HEK293 (cell line): ENCODE measurements around the gene PIK3CA.

Experiments
- CTCF ChIA-PET: fragments of 350-600 bp; formaldehyde crosslinking; extraction: SDS; loops from one replicate; lab custom pipeline; 2021; ENCODE audit warnings: antibody characterized with exemption; lab: Yijun Ruan, JAX
- POLR2A ChIA-PET: fragments of 300-600 bp; formaldehyde crosslinking; extraction: SDS; loops from one replicate; lab custom pipeline; 2020; ENCODE audit warnings: antibody characterized with exemption, inconsistent platforms; lab: Yijun Ruan, JAX
- H3K27ac ChIP-seq: fragments of 200-500 bp; sonication (Bioruptor generic); 2 replicates; pipeline ENCODE4 v1.5.1; 2014; ENCODE audit warnings: low read depth, low read length, control low read depth, inconsistent platforms; ENCODE audit errors: extremely low read depth
- H3K36me3 ChIP-seq, 2 experiments: fragments of 200-500 bp in 1 of 2; sonication (Bioruptor generic) in 1 of 2; 1 replicate in 1 of 2; 2 replicates in 1 of 2; pipeline ENCODE4 v1.5.1; 2014 to 2017; ENCODE audit warnings: inconsistent platforms in 2 of 2, low read length in 2 of 2; ENCODE audit not compliant: control insufficient read depth in 2 of 2, insufficient read depth in 1 of 2
- H3K4me1 ChIP-seq: fragments of 200-500 bp; sonication (Bioruptor generic); 2 replicates; pipeline ENCODE4 v1.5.1; 2014; ENCODE audit warnings: mild to moderate bottlenecking, low read length, inconsistent platforms; ENCODE audit not compliant: control insufficient read depth, insufficient read depth
- H3K4me3 ChIP-seq: 2 replicates; pipeline ENCODE4 v1.5.1; 2011; ENCODE audit warnings: low read depth, mild to moderate bottlenecking, control low read depth, low read length, moderate library complexity
- H3K9me3 ChIP-seq: fragments of 200-500 bp; sonication (Bioruptor generic); 2 replicates; pipeline ENCODE4 v1.5.1; 2014; ENCODE audit warnings: low read depth, low read length, inconsistent platforms; ENCODE audit not compliant: control insufficient read depth, insufficient read depth
- BCL11B ChIP-seq: fragments of 450-650 bp; formaldehyde crosslinking; IDR thresholded peaks from 2 replicates; pipeline ENCODE4 v1.5.1; 2016; ENCODE audit warnings: low read depth, missing biosample characterization, missing genetic modification characterization
- FEZF1 ChIP-seq: fragments of 450-650 bp; formaldehyde crosslinking; IDR thresholded peaks from 2 replicates; pipeline ENCODE4 v1.5.1; 2016; ENCODE audit warnings: missing biosample characterization, missing genetic modification characterization
- OSR2 ChIP-seq: fragments of 450-650 bp; formaldehyde crosslinking; IDR thresholded peaks from 2 replicates; pipeline ENCODE4 v1.5.1; 2016; ENCODE audit warnings: missing biosample characterization, missing genetic modification characterization
- PRDM1 ChIP-seq: fragments of 450-650 bp; formaldehyde crosslinking; IDR thresholded peaks from 2 replicates; pipeline ENCODE4; 2016; ENCODE audit warnings: missing biosample characterization, missing genetic modification characterization
- RBAK ChIP-seq: fragments of 450-650 bp; formaldehyde crosslinking; IDR thresholded peaks from 2 replicates; pipeline ENCODE4 v1.5.1; 2016; ENCODE audit warnings: missing biosample characterization, missing genetic modification characterization
- SP7 ChIP-seq: fragments of 450-650 bp; formaldehyde crosslinking; IDR thresholded peaks from 2 replicates; pipeline ENCODE4 v1.5.1; 2016; ENCODE audit warnings: missing biosample characterization, missing genetic modification characterization
- ZEB2 ChIP-seq: fragments of 450-650 bp; formaldehyde crosslinking; IDR thresholded peaks from 2 replicates; pipeline ENCODE4 v1.5.1; 2016; ENCODE audit warnings: missing biosample characterization, missing genetic modification characterization
- ZFHX2 ChIP-seq: fragments of 450-650 bp; formaldehyde crosslinking; conservative IDR thresholded peaks from 2 replicates; pipeline ENCODE4 v1.5.1; 2016; ENCODE audit warnings: missing biosample characterization, missing genetic modification characterization
- ZIC2 ChIP-seq: fragments of 450-650 bp; formaldehyde crosslinking; IDR thresholded peaks from 2 replicates; pipeline ENCODE4 v1.5.1; 2016; ENCODE audit warnings: missing biosample characterization, missing genetic modification characterization
- ZNF169 ChIP-seq: fragments of 450-650 bp; formaldehyde crosslinking; IDR thresholded peaks from 2 replicates; pipeline ENCODE4 v1.5.1; 2016; ENCODE audit warnings: missing biosample characterization, missing genetic modification characterization
- ZNF239 ChIP-seq: fragments of 450-650 bp; formaldehyde crosslinking; IDR thresholded peaks from 2 replicates; pipeline ENCODE4 v1.5.1; 2016; ENCODE audit warnings: missing biosample characterization, missing genetic modification characterization
- ZNF324 ChIP-seq: fragments of 450-650 bp; formaldehyde crosslinking; IDR thresholded peaks from 2 replicates; pipeline ENCODE4 v1.5.1; 2016; ENCODE audit warnings: missing biosample characterization, missing genetic modification characterization
- ZNF350 ChIP-seq: fragments of 450-650 bp; formaldehyde crosslinking; IDR thresholded peaks from 2 replicates; pipeline ENCODE4 v1.5.0; 2017; ENCODE audit warnings: missing biosample characterization, mild to moderate bottlenecking, missing genetic modification characterization
- ZNF362 ChIP-seq: fragments of 450-650 bp; formaldehyde crosslinking; IDR thresholded peaks from 2 replicates; pipeline ENCODE4 v1.5.1; 2016; ENCODE audit warnings: missing biosample characterization, missing genetic modification characterization
- ZNF366 ChIP-seq: fragments of 450-650 bp; formaldehyde crosslinking; conservative IDR thresholded peaks from 2 replicates; pipeline ENCODE4 v1.5.1; 2016; ENCODE audit warnings: missing biosample characterization, missing genetic modification characterization
- ZNF623 ChIP-seq: fragments of 450-650 bp; formaldehyde crosslinking; IDR thresholded peaks from 2 replicates; pipeline ENCODE4 v1.5.1; 2016; ENCODE audit warnings: missing biosample characterization, missing genetic modification characterization
- ZSCAN30 ChIP-seq: fragments of 450-650 bp; IDR thresholded peaks from 2 replicates; pipeline ENCODE4 v1.5.1; 2018; ENCODE audit warnings: missing biosample characterization, mild to moderate bottlenecking, missing genetic modification characterization, moderate library complexity
- TF ChIP-seq, protein P1 (sequence below): fragments of 450-650 bp; formaldehyde crosslinking; IDR thresholded peaks from 2 replicates; pipeline ENCODE4 v1.5.1; 2017; ENCODE audit warnings: missing biosample characterization, missing genetic modification characterization
- TF ChIP-seq, protein P2 (sequence below): fragments of 450-650 bp; formaldehyde crosslinking; IDR thresholded peaks from 2 replicates; pipeline ENCODE4 v1.5.1; 2017; ENCODE audit warnings: missing biosample characterization, missing genetic modification characterization
- TF ChIP-seq, protein P3 (sequence below): fragments of 450-650 bp; formaldehyde crosslinking; IDR thresholded peaks from 2 replicates; pipeline ENCODE4 v1.5.1; 2017; ENCODE audit warnings: missing biosample characterization, missing genetic modification characterization
- TF ChIP-seq, protein P4 (sequence below): fragments of 450-650 bp; formaldehyde crosslinking; IDR thresholded peaks from 2 replicates; pipeline ENCODE4 v1.5.1; 2016; ENCODE audit warnings: missing biosample characterization, missing genetic modification characterization

Gene PIK3CA

GRCh38 chr3:179179979-179180759 is 32.0 kb downstream of the PIK3CA start (continued):
- TF ChIP-seq, protein P1, sequence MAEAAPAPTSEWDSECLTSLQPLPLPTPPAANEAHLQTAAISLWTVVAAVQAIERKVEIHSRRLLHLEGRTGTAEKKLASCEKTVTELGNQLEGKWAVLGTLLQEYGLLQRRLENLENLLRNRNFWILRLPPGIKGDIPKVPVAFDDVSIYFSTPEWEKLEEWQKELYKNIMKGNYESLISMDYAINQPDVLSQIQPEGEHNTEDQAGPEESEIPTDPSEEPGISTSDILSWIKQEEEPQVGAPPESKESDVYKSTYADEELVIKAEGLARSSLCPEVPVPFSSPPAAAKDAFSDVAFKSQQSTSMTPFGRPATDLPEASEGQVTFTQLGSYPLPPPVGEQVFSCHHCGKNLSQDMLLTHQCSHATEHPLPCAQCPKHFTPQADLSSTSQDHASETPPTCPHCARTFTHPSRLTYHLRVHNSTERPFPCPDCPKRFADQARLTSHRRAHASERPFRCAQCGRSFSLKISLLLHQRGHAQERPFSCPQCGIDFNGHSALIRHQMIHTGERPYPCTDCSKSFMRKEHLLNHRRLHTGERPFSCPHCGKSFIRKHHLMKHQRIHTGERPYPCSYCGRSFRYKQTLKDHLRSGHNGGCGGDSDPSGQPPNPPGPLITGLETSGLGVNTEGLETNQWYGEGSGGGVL, result 0 out of 2 replicates have a peak, but pooled peaks have one; percentile 39
- TF ChIP-seq ZIC2 (no peak), ZNF623 (tag by site-specific recombination) (no peak)

DNA sequence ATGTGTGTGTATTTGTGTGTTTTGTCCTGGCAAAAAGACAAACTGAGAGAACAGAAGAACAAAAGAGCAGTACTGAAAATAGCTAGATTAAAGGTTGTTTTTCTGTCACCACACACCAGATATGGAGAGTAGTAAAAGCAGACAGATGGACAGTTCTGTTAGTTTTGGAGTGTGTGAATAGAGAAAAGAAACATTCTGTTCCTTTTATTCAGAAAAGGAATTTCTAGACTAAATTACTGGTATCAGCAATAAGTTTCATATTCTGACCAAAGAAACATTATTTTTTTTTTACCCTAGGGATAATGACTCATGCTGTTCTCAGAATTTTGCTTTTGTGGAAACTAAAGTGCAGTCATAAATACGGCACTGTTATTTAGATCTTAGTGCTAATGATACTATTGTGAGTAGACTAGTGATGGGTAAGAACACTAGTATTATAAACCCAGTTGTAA is 32.9 kb downstream of the PIK3CA start:
- TF ChIP-seq ZFHX2 (tag by site-specific recombination) (no peak), ZNF362 (tag by site-specific recombination) (peak; percentile 85), ZEB2 (tag by site-specific recombination) (no peak), FEZF1 (tag by site-specific recombination) (peak; percentile 98), BCL11B (tag by site-specific recombination) (no peak), ZNF239 (no peak), ZNF169 (tag by site-specific recombination) (no peak), SP7 (peak; percentile 67)
- TF ChIP-seq, protein P2, sequence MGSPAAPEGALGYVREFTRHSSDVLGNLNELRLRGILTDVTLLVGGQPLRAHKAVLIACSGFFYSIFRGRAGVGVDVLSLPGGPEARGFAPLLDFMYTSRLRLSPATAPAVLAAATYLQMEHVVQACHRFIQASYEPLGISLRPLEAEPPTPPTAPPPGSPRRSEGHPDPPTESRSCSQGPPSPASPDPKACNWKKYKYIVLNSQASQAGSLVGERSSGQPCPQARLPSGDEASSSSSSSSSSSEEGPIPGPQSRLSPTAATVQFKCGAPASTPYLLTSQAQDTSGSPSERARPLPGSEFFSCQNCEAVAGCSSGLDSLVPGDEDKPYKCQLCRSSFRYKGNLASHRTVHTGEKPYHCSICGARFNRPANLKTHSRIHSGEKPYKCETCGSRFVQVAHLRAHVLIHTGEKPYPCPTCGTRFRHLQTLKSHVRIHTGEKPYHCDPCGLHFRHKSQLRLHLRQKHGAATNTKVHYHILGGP, result peak; percentile 86
- TF ChIP-seq, protein P3, sequence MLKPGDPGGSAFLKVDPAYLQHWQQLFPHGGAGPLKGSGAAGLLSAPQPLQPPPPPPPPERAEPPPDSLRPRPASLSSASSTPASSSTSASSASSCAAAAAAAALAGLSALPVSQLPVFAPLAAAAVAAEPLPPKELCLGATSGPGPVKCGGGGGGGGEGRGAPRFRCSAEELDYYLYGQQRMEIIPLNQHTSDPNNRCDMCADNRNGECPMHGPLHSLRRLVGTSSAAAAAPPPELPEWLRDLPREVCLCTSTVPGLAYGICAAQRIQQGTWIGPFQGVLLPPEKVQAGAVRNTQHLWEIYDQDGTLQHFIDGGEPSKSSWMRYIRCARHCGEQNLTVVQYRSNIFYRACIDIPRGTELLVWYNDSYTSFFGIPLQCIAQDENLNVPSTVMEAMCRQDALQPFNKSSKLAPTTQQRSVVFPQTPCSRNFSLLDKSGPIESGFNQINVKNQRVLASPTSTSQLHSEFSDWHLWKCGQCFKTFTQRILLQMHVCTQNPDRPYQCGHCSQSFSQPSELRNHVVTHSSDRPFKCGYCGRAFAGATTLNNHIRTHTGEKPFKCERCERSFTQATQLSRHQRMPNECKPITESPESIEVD (tag by site-specific recombination), result peak; percentile 91
- no peak overlapping the region for H3K27ac ChIP-seq
- H3K4me1 ChIP-seq, result peaks cover 18% of the 10 kb centered on the region
- H3K36me3 ChIP-seq, result no peaks in the 10 kb centered on the region
- no peak overlapping the region for H3K4me3 ChIP-seq
- no peaks in the 10 kb centered on the region for H3K9me3 ChIP-seq
- CTCF ChIA-PET, result interaction anchor here (0.7 kb wide), 1 partner anchor 41 kb away, joined by 3 read pairs; no protein-coding TSS in a partner anchor
- POLR2A ChIA-PET, result no interaction called here

DNA sequence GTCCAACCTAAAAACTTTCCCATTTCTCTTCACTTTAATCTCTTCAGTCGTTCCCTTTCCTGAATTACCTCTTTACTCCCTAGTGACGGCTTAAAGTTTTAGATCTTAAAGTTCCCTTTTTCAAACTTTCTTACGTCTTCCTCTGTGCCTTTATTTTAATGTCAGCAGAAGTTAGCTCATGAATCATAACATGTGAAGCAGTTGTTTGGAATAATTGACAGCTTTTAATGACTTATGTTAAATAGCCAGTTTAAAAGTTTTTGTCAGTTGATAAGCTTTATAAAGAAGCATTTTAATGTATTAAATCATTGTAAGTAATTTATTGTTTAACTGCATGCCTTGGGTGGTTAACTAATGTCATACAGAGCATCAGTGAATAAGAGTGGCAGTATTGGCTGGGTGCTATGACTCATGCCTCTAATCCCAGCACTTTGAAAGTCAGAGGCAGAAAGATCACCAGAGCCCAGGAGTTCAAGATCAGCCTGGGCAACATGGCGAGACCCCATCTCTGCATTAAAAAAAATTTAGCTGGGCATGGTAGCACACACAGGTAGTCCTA is 33.9 kb downstream of the PIK3CA start:
- Histone ChIP-seq H3K36me3 (no peaks in the 10 kb centered on the region), H3K4me3 (no peak overlapping the region), H3K27ac (no peak overlapping the region), H3K9me3 (no peaks in the 10 kb centered on the region), H3K4me1 (peaks cover 18% of the 10 kb centered on the region)
- POLR2A ChIA-PET, result no interaction called here
- CTCF ChIA-PET, result interaction anchor here (0.6 kb wide), 1 partner anchor 189 kb away, joined by 3 read pairs; no protein-coding TSS in a partner anchor
- TF ChIP-seq ZNF324 (tag by site-specific recombination) (no peak), ZEB2 (tag by site-specific recombination) (peak; percentile 66; the same call in 1 of the 2 replicates), OSR2 (tag by site-specific recombination) (peak; percentile 33; the same call in 1 of the 2 replicates), ZSCAN30 (0 out of 2 replicates have a peak, but pooled peaks have one; percentile 30), PRDM1 (tag by site-specific recombination) (peak; percentile 66; the same call in 1 of the 2 replicates), RBAK (tag by site-specific recombination) (no peak), SP7 (peak; percentile 50; the same call in 1 of the 2 replicates), FEZF1 (tag by site-specific recombination) (peak; percentile 48), ZNF366 (peak; percentile 53), ZNF350 (tag by site-specific recombination) (no peak)
- TF ChIP-seq, protein P4, sequence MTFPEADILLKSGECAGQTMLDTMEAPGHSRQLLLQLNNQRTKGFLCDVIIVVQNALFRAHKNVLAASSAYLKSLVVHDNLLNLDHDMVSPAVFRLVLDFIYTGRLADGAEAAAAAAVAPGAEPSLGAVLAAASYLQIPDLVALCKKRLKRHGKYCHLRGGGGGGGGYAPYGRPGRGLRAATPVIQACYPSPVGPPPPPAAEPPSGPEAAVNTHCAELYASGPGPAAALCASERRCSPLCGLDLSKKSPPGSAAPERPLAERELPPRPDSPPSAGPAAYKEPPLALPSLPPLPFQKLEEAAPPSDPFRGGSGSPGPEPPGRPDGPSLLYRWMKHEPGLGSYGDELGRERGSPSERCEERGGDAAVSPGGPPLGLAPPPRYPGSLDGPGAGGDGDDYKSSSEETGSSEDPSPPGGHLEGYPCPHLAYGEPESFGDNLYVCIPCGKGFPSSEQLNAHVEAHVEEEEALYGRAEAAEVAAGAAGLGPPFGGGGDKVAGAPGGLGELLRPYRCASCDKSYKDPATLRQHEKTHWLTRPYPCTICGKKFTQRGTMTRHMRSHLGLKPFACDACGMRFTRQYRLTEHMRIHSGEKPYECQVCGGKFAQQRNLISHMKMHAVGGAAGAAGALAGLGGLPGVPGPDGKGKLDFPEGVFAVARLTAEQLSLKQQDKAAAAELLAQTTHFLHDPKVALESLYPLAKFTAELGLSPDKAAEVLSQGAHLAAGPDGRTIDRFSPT (tag by site-specific recombination), result peak; percentile 58
- TF ChIP-seq, protein P3 (tag by site-specific recombination), result peak; percentile 81
